NCI-H187 treated with DMSO at 0.1 percent for 48 hours (cell line): ENCODE measurements around the gene NRARP.
"Not testable (repeated sequence)": the region's sequence is repeated elsewhere in the genome, so short reads cannot be mapped to it uniquely, and the experiment has no call there.

Experiments used
- DNase-seq: peaks from one replicate; lab custom pipeline; 2025; lab: John Stamatoyannopoulos, UW

Gene NRARP

DNA sequence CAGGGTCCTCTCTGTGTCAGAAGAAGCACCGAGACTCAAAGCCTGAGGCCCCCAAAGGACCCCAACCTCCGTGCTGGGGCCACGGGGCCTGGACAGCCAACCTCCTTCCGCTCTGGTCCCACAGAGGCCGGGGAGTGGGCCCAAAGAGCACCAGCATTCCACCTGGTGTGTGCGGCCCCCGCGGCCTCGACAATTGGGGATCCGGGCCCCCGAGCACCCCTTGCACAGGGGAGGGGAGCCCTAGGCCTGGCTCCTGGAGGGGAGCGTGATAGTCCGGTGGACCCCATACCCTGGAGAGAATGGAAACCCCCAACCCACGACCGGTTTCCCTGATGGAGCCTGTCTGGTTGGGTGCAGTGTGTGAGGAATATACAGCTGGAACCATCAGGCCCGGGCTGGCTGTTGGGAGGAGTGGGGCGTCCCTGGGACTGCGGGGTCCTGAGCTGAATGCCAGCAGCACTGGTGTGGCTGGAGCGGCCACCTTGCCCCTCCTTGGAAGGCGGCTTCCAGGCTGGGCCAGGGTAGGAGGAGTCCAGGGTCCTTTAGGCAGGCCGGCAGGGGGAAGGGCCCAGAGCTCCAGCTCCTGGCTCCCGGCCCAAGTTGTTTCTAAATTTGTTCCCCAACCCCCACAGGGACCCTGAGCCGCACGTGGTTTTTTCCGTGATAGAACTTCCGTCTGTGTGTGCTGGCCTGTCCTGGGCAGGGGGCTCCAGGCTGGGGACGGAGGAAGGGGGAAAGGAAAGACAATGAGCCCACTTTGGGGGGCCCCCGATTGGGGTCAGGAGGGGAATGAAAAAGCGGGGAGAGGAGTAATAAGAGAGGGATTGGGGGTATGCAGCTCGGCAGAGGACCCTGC lies 25.4 kb downstream of the NRARP start:
- no peak for DNase-seq

DNA sequence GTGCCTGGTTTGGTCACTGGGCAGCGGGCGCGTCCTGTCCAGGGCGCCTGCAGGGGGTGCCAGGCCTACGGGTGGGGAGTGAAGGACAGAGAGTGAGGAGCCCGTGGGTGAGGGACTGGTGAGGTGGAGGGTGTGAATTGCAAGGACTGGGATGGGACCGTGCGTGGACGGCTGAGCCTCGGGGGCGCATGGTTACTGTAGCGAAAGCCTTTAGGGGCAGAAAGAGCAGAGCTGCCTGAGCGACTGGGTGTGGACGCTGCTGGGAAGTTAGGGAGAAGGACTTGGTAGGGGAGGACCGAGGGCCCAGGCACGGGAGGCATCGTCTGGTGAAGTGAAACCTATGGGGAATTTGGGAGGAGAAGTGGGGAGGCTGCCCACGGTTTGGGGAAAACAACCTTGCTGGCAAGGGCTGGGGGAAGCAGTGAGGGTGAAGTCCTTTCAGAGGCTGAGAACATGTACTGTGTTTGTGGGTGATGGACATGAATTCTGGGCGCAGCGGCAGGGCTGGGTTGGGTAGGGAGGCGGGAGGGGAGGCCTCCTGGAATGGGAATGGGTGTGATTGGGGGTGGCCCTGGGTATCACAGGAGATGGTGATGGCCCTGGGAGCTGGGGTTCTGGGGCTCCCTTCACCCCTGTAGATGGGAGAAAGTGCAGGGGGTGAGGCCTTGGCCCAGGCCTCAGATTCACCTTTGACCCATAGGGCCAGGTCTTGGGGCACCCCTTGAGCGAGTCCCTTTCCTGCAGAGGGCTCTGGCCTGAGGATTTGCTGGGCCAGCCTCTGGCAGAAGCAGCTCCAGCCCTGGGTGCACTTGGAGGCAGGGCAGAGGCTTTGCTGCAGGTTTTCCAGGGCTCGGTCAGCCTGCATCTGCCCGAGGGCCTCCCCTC lies 26.2 kb downstream of the NRARP start:
- DNase-seq = no peak

DNA sequence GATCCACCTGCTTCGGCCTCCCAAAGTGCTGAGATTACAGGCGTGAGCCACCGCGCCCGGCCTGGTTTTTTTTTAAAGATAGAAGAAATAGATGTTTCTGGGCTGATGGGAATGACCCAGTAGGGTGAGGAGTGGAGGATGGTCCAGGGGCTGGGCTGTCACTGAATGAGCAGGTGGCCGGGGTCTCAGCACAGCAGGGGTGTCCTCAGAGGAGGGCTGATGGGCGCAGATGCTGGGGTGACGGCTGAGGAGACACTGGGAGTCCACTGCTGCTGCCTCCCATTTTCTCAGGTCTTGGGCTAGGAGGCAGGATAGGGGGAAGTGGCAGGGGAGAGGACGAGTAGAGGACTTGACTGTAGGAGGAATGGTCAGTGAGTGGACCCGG lies 26.9 kb downstream of the NRARP start:
- DNase-seq = no peak

DNA sequence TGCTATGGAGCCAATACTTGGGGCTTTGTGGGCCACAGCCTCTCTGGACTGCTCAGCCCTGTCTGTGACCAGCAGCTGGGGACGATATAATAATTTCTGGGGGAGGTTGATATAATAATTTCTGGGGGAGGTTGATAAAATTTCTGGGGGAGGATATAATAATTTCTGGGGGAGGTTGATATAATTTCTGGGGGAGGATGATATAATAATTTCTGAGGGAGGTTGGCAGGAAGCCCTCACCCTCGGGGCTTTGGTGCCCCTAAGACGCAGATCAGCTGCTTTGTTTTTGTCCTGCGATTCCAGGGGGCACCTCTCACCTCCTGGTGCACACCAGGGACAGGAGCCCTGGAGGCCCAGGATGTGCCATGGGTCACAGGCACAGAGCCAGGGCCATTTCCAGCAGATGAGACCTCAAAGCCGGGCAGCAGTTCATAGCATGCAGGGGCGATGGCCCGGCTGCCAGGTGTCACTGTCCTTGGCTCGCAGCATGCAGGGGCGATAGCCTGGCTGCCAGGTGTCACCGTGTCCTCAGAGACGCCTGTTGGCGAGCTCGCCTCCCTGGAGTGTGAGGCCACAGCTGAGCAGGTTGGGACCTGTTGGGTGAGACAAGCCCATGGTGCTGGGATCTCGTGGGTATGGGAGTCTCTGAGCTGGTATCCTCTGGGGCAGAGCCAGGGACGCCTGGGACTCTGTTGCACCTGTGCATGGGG lies 28.3 kb downstream of the NRARP start:
- no peak for DNase-seq

DNA sequence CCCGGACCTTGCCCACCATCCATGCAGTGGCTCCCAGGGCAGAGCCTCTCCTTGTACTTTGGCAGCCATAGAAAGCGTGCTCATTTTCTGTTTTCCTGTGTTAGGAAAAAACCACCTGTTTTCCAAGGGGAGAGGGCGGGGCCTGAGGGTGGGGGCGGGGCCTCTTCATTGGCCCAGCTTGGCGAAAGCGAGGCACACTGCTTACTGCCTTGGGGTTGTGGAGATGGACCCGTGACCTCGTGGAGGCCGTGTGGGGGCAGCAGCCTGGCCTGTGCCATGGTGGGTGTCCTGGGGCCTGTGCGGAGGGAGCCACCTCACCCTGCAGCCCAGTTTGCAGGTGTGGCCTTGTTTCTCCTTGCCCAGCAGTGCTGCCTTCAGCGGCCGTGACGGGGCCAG lies 29.0 kb downstream of the NRARP start:
- no peak for DNase-seq

DNA sequence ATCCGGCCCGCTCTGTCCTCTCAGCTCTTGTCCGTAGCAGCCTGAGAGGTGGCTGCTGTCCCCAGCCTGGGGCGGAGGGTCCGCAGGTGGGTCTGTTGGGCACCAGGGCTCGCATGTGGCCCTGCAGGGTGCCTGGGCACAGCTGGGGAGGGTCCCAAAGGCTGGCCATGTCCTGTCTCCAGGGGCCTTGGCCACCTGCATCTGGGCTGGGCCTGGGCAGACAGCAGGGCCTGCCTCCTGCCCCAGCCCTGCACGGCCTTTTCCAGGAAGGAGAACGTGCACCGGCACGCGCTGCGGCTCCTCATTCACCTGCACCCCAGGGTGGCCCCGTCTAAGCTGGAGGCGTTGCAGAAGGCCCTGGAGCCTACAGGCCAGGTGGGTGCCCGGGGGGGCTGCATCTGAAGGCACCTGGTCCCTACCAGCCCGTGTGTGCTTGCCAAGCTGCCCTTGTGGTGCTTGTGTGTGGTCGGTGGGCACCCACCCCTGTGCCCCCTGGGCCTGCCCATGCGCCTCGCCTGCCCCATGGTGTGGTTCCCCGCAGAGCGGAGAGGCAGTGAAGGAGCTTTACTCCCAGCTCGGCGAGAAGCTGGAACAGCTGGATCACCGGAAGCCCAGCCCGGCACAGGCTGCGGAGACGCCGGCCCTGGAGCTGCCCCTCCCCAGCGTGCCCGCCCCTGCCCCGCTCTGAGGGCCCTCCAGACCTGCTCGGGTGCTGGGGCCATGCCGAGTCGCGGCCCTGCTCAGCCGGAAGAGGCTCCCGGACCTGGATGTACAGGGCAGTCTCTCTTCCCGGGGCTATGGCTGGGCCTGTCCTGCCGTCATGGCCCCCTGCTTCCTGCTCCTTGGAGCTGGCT lies 29.6 kb downstream of the NRARP start:
- no peak for DNase-seq

DNA sequence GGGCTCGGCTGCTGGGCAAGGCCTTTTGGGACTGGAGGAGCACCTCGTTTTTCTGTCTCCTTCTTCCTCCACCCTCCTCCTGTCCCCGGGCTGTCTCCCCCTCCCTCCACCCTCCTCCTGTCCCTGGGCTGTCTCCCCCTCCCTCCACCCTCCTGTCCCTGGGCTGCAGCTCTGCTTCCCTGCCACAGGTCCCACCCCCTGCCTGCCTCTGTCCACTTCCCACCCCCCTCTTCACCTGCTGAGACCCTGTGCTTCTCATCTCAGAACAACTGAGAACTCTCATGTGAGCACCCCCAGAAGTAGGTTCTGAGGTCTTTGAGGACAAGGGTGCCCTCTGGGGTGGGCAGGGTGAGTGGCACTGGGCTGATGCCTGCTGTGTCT lies 30.4 kb downstream of the NRARP start:
- DNase-seq = no peak

DNA sequence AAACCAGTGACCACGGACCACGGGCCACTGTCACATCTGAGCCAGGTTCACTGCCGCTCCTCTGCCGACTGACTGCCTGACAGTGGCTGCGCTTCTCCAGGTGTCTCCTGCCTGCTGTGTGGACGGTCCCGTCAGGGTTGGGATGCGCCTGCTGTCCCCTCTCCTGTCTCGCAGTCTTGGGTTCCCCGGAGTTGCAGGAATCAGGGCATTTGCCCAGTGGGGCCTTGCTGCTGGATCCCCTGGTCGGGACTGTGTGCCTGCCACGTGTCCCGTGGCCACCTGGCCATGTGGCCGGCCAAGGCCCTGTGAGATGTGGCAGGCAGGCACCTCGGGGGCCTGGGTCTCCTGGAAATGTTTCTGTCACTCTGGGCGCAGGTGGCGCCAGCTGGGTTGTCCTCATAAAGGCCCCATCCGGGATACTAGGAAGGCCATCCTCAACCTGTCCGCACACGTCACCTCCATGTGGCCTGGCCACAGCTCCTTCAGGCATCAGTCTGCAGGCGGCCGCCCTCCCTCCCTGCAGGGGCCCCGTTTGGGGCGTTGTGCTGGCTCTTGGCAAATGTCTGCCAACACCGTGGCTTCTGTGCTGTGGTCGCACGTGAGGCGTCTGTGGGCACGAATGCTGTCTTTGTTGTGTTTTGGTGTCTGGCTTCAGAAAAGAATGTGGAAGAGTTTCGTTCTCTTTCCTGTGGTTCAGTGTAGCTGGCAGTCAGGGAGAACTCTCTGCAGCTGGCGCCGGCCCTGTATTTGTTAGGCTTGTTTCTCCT lies 31.0 kb downstream of the NRARP start:
- no peak for DNase-seq

DNA sequence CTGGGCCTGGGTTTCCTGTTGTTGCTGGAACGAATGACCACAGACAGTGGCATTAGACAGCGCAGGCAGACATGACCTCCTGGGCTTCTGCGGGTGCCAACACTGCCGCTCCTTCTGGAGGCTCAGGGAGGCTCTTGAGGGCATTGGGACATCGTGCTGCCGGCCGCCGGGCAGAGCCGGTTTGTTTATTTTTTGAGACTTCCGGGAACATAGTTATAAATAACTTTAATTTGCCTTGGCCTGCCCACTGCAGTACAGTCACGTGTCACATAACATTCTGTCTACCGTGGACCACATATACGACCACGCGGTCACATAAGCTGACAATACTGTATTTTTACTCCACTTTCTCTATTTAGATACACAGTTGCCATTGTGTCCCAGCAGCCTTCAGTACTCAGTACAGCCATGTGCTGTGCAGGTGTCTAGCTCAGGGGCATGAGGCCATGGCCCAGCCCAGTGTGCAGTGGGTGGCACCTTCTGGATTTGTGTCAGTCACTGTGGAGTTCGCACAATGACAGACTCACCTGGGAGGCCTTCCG lies 32.8 kb downstream of the NRARP start:
- no peak for DNase-seq

DNA sequence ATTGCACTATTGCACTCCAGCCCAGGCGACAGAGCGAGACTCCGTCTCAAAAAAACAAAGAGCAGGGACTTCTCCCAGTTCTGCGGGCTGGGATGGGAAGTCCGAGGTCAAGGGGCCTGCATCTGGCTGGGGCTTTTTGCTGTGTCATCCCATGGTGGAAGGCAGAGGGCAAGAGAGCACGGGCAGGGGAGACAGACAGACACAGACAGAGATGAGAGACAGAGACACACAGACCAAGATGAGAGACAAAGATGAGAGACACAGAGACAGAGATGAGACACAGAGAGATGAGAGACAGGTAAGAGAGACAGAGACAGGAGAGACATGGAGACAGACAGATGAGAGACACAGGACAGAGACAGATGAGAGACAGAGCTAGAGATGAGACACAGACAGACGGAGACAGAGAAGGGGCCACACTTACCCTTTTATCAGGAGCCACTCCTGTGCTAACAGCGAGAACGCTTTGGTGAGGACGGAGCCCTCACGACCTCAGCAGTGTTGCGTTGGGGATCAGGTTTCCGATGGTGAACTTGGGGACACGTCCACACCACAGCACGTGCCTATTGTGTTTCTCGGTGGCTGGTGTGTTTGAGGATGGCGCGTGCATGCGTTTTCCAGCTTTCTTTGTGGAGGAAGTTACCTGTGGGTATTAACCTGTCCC lies 33.4 kb downstream of the NRARP start:
- DNase-seq = no peak

DNA sequence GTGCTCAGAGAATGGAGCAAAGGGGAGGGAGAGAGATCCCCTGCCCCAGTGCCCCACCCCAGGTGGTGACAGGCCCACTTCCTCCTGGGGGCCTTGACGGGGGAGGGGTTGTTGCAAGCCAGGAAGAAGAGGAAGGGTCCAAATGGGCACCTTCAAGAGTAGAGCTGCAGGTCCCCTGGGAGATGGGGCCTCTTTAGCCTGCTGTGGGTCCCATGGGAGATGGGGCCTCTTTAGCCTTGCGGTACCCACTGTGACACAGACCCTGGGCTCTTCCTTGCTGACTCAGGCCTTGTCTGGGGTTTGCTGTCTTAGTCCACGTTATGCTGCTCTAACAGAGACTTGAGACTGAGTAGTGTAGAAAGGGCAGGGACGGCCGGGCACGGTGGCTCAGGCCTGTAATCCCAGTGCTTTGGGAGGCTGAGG lies 34.1 kb downstream of the NRARP start:
- no peak for DNase-seq

DNA sequence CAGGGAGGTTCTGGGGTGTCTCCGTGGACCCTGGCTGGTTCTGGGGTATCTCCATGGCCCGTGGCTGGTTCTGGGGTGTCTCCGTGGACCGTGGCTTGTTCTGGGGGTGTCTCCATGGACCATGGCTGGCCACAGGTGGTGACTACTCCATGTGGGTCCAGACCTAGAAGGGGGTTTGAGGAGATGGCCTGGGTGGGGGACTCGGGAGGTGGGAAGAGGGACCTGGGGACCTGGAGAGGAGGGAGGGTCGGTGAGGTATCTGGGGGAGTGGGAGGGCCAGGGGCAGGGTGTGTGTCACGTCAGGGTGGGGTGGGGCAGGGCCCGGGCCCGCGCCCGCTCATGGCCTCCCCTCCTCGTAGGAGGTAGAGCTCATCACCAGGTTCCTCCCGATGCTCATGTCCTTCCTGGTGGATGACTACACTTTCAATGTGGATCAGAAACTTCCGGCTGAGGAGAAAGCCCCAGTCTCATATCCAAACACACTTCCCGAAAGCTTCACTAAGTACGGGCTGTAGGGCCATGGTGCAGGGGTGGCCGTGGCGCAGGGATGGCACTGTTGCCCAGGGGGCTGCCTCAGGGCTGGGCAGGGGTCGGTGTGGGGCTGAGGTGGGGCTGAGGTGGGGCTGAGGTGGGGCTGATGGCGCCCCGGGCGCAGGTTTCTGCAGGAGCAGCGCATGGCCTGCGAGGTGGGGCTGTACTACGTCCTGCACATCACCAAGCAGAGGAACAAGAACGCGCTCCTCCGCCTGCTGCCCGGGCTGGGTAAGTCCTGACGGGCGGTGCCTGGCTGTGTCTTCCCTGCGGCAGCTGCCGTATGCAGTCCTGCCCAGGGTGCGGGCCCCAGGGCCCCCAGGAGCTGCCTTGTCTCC lies 35.3 kb downstream of the NRARP start:
- DNase-seq = no peak

DNA sequence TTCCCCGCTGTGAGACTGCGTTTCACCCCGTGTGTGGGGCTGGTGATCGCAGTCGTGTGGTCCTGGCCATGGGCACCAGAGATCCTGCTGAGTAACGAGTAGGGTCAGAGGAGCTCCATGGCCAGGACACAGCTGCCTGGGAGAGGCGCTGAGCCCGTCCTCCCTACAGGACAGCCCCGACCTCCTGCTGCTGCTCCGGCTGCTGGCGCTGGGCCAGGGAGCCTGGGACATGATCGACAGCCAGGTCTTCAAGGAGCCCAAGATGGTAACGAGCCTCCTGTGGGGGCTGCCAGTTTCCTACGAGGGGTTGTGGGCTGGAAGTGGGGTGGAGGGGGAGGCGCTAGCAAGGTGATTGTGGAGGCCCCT lies 35.9 kb downstream of the NRARP start:
- DNase-seq = no peak

DNA sequence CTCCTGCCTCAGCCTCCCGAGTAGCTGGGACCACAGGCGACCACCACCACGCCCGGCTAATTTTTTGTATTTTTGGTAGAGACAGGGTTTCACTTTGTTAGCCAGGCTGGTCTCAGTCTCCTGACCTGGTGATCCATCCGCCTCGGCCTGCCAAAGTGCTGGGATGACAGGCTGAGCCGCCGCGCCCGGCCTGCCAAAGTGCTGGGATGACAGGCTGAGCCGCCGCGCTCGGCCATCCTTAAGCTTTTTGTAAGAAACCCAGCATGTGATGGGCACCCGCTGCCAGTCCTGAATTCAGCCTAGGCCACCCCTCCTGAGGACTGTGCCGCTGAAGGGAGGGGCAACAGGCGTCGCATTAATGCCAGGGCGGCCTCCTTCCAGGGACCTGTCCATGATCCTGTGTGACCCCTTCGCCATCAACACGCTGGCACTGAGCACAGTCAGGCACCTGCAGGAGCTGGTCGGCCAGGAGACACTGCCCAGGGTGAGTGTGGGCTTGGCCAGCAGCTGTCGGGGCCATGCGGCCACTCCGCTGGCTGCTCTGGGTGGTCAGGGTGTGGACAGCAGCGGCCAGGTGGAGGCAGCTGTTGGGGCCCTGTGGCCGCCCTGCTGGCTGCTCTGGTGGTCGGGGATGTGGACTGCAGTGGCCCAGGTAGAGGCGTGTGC lies 36.4 kb downstream of the NRARP start:
- DNase-seq = no peak

DNA sequence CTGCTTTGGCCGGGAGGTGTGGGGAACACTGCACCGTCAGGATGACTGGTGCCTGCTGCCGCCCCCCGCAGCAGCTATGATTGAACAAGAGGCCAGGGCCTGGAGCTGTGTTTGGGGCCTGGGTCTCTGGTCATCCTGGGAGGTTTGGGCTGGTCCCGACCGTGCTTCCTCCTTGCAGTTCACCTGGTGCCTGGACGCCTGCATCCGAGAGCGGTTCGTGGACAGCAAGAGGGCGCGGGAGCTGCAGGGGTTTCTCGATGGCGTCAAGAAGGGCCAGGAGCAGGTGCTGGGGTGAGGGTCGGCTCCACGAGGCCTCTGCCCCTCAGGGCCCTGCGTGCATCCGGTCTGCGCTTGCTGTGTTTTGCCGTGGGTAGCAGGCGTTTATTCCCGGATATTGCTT lies 38.0 kb downstream of the NRARP start:
- DNase-seq = no peak

DNA sequence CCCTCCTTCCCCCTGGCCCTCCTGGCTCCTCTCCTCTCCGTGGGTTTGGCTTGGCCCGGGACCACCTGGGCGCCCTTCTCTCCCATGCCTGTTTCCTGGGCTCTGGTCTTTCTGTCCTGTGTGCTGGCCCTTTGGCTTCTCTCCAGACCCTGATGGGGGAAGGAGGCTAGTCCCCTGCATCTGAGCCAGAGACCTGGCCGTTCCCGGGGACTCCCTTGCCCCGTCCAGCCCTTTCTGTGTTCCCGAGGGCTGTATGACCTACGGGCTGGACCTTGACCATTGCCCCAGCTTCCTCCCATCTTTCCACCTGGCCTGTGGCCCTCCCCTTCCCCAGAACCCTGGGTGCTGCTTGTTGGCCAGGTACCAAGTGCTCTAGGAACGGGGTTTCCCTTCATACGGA lies 38.6 kb downstream of the NRARP start:
- no peak for DNase-seq

DNA sequence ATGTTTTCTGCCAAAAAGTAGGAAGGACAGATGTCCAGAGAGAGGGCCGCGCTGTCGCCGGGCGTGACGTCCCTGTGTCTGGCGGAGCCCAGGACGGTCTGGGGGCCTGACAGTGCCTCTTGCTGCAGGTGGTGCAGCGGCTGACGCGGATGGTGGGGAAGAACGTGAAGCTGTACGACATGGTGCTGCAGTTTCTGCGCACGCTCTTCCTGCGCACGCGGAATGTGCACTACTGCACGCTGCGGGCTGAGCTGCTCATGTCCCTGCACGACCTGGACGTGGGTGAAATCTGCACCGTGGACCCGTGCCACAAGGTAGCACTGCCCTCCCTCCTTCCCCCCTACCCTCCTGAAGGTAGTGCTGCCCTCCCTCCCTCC lies 39.2 kb downstream of the NRARP start:
- no peak for DNase-seq

DNA sequence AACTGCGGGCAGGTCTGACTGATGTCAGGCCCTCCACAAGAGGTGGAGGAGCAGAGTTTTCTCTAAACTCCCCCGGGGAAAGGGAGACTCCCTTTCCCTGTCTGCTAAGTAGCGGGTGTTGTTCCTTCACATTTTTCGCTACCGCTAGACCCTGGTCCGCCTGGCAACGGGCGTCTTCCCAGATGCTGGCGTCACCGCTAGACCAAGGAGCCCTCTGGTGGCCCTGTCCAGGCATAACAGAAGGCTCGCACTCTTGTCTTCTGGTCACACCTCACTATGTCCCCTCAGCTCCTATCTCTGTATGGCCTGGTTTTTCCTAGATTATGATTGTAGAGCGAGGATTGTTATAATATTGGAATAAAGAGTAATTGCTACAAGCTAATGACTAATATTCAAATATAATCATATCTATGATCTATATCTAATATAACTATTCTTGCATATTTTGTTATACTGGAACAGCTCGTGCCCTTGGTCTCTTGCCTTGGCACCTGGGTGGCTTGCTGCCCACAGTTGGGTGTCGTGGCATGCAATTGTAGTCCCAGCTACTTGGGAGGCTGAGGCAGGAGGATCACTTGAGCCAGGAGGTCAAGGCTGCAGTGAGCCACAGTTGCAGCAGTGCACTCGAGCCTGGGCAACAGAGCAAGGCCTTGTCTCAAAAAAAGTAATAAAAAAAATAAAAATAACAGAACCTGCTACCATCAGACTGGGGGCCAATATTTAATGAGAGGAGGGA lies 39.7 kb downstream of the NRARP start:
- not testable (repeated sequence) for DNase-seq
